BLaER1 treated with 17β-estradiol and CSF1 and Interleukin-3, amounts not matched to agents 10 nM and 100 nM (cell line): ENCODE results near the gene GPN3.
A peak's percentile ranks its signal among the peaks of the same experiment; 100 is the strongest.

ENCODE experiments used
- H3K27ac ChIP-seq, 11 experiments: shearing (Covaris generic); formaldehyde crosslinking; 2 replicates each; pipeline ENCODE4 v1.8.1; 2022
- H3K27me3 ChIP-seq, 11 experiments: shearing (Covaris generic); formaldehyde crosslinking; 2 replicates each; pipeline ENCODE4 v1.8.1; 2022
- H3K36me3 ChIP-seq, 11 experiments: shearing (Covaris generic); formaldehyde crosslinking; 2 replicates each; pipeline ENCODE4 v1.8.1; 2022
- H3K4me1 ChIP-seq, 10 experiments: shearing (Covaris generic); formaldehyde crosslinking; 2 replicates each; pipeline ENCODE4 v1.8.1; 2022
- H3K4me2 ChIP-seq, 11 experiments: shearing (Covaris generic); formaldehyde crosslinking; 2 replicates each; pipeline ENCODE4 v1.8.1; 2022
- H3K4me3 ChIP-seq, 10 experiments: shearing (Covaris generic); formaldehyde crosslinking; 2 replicates each; pipeline ENCODE4 v1.8.1; 2022
- H3K9ac ChIP-seq, 11 experiments: shearing (Covaris generic); formaldehyde crosslinking; 2 replicates each; pipeline ENCODE4 v1.8.1; 2022
- H3K9me3 ChIP-seq, 11 experiments: shearing (Covaris generic); formaldehyde crosslinking; replicated peaks in 1 of 11; 2 replicates each; pipeline ENCODE4 v1.8.1; 2022
- H4K20me1 ChIP-seq, 11 experiments: shearing (Covaris generic); formaldehyde crosslinking; 2 replicates each; pipeline ENCODE4 v1.8.1; 2022
- Cebpa-rat ChIP-seq, 11 experiments: shearing (Covaris generic); IDR thresholded peaks; 2 replicates each; pipeline ENCODE4 v1.8.1; 2022

Gene GPN3

GRCh38 chr12:110403146-110403975, 64.7 kb downstream of the GPN3 start, which contains the start of gene ANAPC7:
Gene ANAPC7 (minus strand): TSS chr12:110403708. CDS start chr12:110403627, 81 bp downstream.
- Histone ChIP-seq H4K20me1 (peaks cover 0 to 35% (median 13%) of the 10 kb centered on the region in 11 experiments; a peak in 9 of 22 replicates), H3K4me2 (peak within 1 kb of the TSS; percentile 81 to 98 (median 90)), H3K27me3 (no peaks in the 10 kb centered on the region), H3K9me3 (no peaks in the 10 kb centered on the region), H3K4me3 (peak within 1 kb of the TSS; percentile 83 to 99 (median 94)), H3K36me3 (peaks cover 5 to 40% (median 36%) of the 10 kb centered on the region in 11 experiments; a peak in 20 of 22 replicates), H3K4me1 (peaks cover 19 to 40% (median 33%) of the 10 kb centered on the region in 10 experiments), H3K27ac (peak within 1 kb of the TSS; percentile 96 to 100 (median 98)), H3K9ac (peak within 1 kb of the TSS; percentile 90 to 98 (median 93))
- TF ChIP-seq Cebpa-rat (IDR thresholded peaks at IDR 0.05), result no peak
